HG03558 (cell line): ENCODE data around the gene TSR2.

Experiments used
- ATAC-seq: cut with Tn5 transposase; IDR thresholded peaks from one replicate; pipeline ENCODE4 v1.9.1; 2021; ENCODE audit warnings: moderate number of reproducible peaks; ENCODE audit not compliant: unreplicated experiment; ENCODE audit errors: extremely low read depth

The TSR2 gene

GRCh38 chrX:54439960-54440871 is at the start of gene TSR2:
TSS of gene TSR2 (plus strand) at chrX:54440404. CDS start at chrX:54440422, 18 bp downstream.
- peak; percentile 89 for ATAC-seq

GRCh38 chrX:54397113-54397512 is 43.1 kb upstream of the TSR2 start:
- no peak for ATAC-seq

DNA sequence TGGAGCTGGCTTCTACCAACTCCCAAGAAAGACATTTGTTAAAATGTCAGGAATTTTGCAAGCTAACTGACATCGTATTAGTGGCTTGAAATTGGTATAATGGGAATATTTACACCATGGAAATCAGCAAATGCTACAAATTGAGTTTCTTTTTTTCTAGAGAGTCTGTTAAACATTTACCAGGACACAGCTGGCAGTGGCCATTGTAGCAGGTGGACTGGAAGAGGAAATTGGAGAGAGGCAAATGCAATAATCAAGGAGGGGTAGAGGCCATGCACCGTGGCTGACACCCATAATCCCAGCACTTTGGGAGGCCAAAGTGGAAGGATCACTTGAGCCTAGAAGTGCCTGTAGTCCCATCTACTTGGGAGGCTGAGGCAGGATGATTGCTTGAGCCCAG is 32.9 kb upstream of the TSR2 start:
- no peak for ATAC-seq

DNA sequence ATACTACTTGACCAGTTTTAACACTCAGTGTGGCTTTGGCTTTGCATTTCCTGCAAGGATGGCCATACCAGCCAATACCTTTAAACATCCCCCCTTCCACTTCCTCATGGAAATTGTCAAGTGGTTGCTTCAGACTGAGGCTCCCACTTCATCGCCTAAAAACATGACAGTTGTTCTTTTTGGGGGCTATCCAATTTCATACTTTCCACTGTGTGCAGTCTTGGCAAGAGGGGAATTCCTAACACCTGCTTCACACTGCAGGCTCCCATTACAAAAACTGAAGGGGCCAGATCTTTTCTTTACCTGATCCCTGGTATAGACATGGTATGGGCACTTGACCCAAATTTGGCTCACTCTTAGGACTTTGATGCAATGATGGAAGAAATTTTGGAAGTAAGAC is 28.5 kb upstream of the TSR2 start:
- ATAC-seq = no peak

DNA sequence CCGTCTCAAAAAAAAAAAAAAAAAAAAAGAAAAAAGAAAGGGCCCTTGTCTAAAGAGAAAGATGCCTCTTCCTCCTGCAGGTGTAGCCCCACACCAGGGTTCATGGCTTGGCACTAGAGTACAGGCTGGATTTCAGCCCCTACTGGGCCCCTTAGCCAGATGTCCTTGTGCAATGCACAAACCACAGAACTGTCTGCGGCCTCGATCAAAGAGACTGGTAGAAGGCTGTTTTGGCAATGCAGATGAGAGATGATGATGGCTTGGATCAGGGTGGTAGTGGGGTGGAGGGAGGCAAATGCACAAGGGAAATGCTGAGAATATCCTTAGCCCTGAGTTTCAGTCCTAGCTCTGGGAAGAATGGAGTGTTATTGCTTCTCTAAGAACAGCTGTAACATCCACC is 26.5 kb upstream of the TSR2 start:
- no peak for ATAC-seq

DNA sequence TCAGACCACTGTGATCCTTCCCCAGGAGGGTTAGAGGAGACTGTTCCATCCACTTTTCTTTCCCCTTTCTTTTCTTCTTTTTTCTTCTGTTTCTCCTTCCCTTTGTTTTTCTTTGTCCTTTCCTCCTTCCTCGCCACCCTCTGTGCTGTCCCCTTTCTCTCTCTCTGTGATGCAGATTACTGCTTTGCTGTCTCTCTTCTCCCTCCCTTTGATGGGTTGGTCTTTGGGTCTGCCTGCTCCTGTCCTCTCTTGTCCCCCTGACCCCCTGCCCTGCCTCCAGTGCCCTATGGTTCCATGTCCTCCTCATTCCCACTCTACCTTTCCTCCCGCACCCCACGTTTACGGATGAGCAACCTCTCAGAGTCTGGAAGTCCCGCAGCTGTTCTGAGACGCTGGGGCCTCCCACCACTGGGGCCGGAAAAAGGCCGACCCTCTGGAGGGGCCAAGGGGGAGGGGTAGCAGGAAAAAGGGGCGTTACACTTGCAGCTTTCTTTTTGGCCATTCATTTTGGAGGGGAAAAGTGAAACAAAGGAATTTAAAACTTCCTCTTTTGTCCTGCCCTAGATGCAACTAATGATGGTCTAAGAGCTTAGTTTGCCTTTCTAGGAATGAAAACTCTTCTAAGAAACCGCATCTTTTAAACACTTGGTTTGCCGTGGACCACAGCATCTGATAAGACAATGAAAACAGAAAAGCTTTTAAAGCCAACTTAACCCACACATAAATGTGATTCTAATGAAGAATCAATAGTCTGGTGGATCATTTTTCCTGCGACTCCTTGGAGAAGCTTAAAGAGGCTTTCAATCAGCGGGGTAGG is 24.5 kb upstream of the TSR2 start:
- ATAC-seq = no peak

DNA sequence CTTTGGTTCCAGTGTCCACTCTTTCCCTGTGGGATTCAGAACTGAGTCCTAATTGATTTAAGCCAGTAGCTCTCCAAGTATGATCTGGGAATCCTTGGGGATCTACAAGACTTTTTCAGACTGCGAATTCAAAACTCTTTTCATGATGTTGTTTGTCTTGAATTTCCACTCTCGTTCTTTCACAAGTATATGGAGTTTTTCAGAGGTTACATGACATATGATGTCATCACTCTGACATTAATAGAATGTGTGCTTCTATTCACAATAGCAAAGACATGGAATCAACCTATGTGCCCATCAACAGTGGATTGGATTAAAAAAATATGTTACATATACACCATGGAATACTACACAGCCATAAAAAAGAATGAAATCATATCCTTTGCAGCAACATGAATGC is 23.2 kb upstream of the TSR2 start:
- ATAC-seq = no peak

DNA sequence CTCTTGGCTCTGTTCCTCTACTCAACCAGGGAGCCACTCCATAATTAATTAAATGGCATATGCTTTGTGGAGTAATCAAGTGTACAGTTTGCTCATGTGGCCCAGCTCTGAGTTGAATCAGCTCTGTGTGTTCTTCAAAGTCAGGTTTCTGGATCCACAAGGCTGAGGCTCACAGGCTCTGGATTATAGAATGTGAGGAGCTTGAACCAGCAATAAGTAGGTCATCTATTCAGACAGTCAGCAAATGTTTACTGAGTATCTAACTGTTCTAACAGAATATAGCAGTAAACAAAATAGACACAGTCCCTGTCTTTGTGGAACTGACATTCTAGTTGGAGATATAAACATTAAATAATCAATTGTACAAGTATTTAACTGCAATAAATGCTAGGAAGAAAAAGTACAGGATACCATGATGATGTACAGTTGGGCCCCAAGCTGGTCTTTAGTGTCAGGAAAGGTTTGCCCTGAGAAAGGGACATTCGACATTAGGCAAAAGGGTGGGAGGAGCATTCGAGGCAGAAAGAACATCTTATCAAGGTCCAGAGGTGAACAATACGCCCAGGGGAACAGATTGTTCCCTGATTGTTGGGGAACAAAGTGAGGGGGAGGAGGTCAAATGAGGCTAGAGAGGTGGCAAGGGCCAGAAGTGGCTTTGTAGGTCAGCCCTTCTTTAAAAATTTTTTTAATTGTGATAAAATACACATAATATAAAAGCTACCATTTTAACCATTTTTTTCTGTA is 20.5 kb upstream of the TSR2 start:
- no peak for ATAC-seq

DNA sequence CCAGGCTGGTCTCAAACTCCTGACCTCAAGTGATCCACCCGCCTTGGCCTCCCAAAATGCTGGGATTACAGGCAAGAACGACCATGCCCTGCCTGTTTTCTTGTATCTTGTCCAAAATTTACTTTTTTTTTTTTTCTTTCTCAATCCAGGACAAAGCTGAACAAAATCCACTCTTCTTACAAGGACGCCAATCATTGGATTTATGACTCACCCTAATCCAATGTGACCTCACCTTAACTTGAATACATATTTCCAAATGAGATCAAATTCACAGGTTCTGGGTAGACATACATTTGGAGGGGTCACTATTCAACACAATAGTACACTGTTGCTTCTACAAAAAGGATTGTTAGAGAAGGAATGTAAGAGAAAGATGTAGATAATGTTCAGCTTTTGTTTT is 18.0 kb upstream of the TSR2 start:
- ATAC-seq = no peak

DNA sequence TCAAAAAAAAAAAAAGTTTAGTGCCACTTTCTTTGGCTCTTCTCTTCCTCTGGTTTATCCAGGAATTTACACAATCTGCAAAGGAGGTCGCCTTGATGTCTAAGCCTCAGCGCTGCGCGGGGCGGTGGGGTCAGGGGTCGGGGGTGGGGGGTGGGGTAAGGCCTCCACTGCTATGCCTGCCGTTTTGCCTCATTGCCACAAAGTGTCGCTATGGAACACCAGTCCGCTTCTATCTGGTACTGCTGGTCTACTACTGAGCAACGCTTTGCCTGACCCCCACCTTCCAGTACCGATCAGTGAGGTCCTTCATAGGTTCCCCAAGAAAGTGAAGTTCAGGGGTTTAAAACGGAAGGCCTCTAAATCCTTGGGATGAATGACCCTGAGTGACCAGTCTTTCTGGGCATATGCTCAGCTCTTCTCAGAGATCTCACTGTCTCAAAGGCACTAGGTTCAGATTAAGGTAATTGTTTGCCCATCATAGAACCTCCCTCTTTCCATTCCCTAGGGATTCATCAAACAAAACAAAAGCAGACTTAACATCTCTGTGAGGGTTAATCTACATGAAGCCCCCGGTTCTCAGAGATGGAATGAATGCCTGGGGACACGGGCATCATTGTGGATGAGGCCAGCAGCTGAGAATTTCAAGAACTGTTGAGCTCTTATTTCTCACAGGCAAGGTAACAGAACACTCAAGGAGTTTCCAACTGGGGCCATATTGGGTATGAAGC is 16.9 kb upstream of the TSR2 start:
- no peak for ATAC-seq

DNA sequence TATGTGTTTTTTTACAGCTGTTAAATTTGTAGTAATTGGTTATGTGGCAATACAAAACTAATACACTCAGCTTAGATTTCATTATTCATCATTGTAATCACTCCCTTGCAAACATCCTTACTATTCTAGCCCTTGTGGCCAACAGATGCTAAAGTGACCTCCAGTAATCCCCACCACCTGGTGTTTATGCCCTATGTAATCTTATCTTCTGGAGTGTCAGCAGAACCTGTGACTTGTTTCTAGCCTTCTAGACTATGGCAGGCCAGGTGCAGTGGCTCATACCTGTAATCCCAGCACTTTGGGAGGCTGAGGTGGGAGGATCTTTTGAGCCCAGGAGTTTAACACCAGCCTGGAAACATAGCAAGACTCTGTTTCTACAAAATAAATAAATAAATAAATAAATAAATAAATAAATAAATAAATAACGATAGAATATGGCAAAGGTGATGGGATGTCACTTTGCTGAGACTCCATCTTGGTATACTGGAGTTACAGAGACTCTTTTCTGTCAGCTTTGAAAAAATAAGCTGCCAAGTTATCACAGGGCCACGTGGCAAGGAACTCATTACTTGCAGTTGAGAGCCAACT is 12.3 kb upstream of the TSR2 start:
- no peak for ATAC-seq

- no peak for ATAC-seq
These were observed 9.7 kb upstream of the TSR2 start for GRCh38 chrX:54430519-54430918.

DNA sequence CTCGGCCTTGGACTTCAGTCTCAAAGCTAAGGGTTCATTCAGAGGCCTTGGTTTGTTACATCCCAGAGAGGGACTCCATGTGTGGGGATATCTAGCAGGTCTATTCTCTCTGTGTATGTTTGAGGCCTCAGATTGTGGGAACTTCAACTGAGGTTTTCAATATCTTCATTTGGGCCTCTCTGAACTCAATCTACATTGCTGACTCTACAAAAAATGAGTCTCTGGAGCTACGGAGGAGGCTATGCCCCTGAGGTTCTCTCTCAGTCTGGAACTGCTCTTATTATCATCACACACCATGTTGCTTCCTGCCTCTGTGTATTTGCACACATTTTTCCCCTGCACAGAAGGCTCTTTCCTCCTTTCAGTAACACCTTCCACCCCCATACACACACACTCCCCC is 5.1 kb upstream of the TSR2 start:
- ATAC-seq = no peak

GRCh38 chrX:54442790-54443189 is 2.6 kb downstream of the TSR2 start:
- no peak for ATAC-seq

- ATAC-seq = no peak
These were observed 4.5 kb downstream of the TSR2 start for GRCh38 chrX:54444752-54445151.

DNA sequence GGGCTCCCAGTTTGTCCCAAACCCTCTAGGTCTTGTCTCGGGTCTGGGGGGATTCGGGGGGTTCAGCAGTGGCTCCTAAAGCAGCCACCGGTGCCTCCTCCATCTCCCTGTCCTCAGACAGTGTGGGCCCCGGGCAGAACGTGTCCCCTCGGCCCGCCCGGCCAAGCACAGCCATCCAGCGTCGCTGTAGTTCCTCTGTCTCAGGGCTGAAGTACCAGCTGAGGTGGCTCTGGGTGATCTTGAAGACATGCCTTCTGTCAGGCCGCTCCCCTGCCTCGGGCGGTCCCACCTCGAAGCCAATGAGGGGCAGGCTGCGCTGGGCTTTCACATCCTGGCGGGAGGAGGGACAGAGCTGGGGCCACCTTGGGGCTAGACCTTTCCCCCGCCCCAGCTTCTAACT is 5.9 kb downstream of the TSR2 start:
- no peak for ATAC-seq

- no peak for ATAC-seq
These were observed 7.3 kb downstream of the TSR2 start for GRCh38 chrX:54447461-54447860.

DNA sequence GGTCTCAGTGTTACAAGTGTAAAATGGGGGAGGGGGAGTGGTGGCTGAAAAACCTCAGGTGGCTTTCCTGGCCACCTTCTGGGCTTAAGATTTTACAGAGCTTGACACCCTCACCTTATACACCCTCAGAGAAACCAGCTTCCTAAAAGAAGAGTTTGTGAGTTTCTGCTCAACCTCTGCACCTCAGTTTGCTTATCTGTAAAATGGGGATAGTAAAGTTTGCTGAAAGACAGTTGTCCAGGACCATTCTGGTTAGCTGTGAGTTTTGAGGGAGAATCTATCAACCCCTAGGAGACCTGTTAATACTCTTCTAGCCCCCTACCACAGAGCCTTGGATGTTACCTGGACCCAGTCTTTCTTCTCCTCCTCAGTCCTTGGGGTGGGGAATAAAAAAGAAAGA is 9.7 kb downstream of the TSR2 start:
- ATAC-seq = no peak

- no peak for ATAC-seq
These were observed 12.7 kb downstream of the TSR2 start for GRCh38 chrX:54452920-54453319.
